SK-N-SH (cell line): Measurements from ENCODE around the gene RPAP3. TPM values are rescaled to one million over a fixed set of nuclear protein-coding genes. Genes with fewer than 3 reads are reported as not detected.

Source experiments
- CTCF ChIA-PET: fragments of 300-600, 350-600 bp; formaldehyde crosslinking; extraction: SDS; loops from one replicate; lab custom pipeline; 2021; lab: Yijun Ruan, JAX
- POLR2A ChIA-PET: fragments of 350-600 bp; sonication (Branson Sonifier 250); formaldehyde crosslinking; extraction: SDS; loops from one replicate; lab custom pipeline; 2020; ENCODE audit warnings: antibody characterized with exemption, inconsistent platforms; lab: Yijun Ruan, JAX
- DNase-seq: peaks from one replicate; pipeline ENCODE4 v3.0.0; 2012
- H2AFZ ChIP-seq: fragments of 200-600 bp; sonication (generic); 2 replicates; pipeline ENCODE4 v1.8.1; 2016; ENCODE audit warnings: antibody characterized with exemption, mild to moderate bottlenecking, low read depth
- H3F3A ChIP-seq: fragments of 200-600 bp; sonication (generic); replicated peaks from 2 replicates; pipeline ENCODE3; 2016; ENCODE audit warnings: antibody characterized with exemption, mild to moderate bottlenecking; ENCODE audit not compliant: insufficient read depth
- H3K27ac ChIP-seq, 2 experiments: fragments of 200-500 bp in 1 of 2; fragments of 200-600 bp in 1 of 2; sonication (Bioruptor generic) in 1 of 2; sonication (generic), shearing (Covaris generic) in 1 of 2; 2 replicates each; pipeline versions ENCODE4 v1.5.1 to v1.6.1; 2014 to 2016; ENCODE audit warnings: low read depth in 2 of 2, inconsistent platforms in 1 of 2, low read length in 1 of 2, mild to moderate bottlenecking in 1 of 2, mixed read lengths in 1 of 2
- H3K27me3 ChIP-seq: fragments of 200-600 bp; sonication (generic), shearing (Covaris generic); 2 replicates; pipeline ENCODE4 v1.6.1; 2016; ENCODE audit warnings: mixed run types; ENCODE audit not compliant: insufficient read depth
- H3K36me3 ChIP-seq, 2 experiments: fragments of 200-500 bp in 1 of 2; fragments of 200-600 bp in 1 of 2; sonication (Bioruptor generic) in 1 of 2; sonication (generic) in 1 of 2; replicated peaks in 1 of 2; 2 replicates each; pipeline versions ENCODE3 to v1.5.1; 2014 to 2016; ENCODE audit warnings: low read length in 1 of 2, mild to moderate bottlenecking in 1 of 2; ENCODE audit not compliant: insufficient read depth in 2 of 2, control insufficient read depth in 1 of 2
- H3K4me1 ChIP-seq, 2 experiments: fragments of 200-500 bp in 1 of 2; fragments of 200-600 bp in 1 of 2; sonication (Bioruptor generic) in 1 of 2; sonication (generic), shearing (Covaris generic) in 1 of 2; 2 replicates each; pipeline versions ENCODE4 v1.5.1 to v1.6.1; 2014 to 2016; ENCODE audit warnings: low read depth in 1 of 2, low read length in 1 of 2, mixed run types in 1 of 2; ENCODE audit not compliant: insufficient read depth in 2 of 2, control insufficient read depth in 1 of 2
- H3K4me2 ChIP-seq: fragments of 200-600 bp; sonication (generic), shearing (Covaris generic); 2 replicates; pipeline ENCODE4 v1.6.1; 2017; ENCODE audit warnings: mixed run types
- H3K4me3 ChIP-seq, 2 experiments: fragments of 200-500 bp in 1 of 2; fragments of 200-600 bp in 1 of 2; sonication (Bioruptor generic) in 1 of 2; sonication (generic), shearing (Covaris generic) in 1 of 2; 2 replicates each; pipeline versions ENCODE4 v1.5.1 to v1.8.1; 2014 to 2016; ENCODE audit warnings: low read depth in 2 of 2, inconsistent platforms in 1 of 2, low read length in 1 of 2, mild to moderate bottlenecking in 1 of 2, mixed read lengths in 1 of 2, moderate library complexity in 1 of 2
- H3K79me2 ChIP-seq: fragments of 200-600 bp; sonication (generic); 2 replicates; pipeline ENCODE4 v1.8.1; 2017; ENCODE audit warnings: mild to moderate bottlenecking; ENCODE audit not compliant: insufficient read depth
- H3K9ac ChIP-seq: fragments of 200-600 bp; sonication (generic); 2 replicates; pipeline ENCODE4 v1.6.1; 2017; ENCODE audit warnings: mixed run types
- H3K9me2 ChIP-seq: fragments of 200-600 bp; sonication (generic); 2 replicates; pipeline ENCODE4 v1.6.1; 2017; ENCODE audit warnings: mixed run types
- H3K9me3 ChIP-seq: fragments of 200-600 bp; sonication (generic); 2 replicates; pipeline ENCODE4 v1.6.1; 2017; ENCODE audit warnings: mixed run types, mild to moderate bottlenecking, moderate library complexity
- H4K20me1 ChIP-seq: fragments of 200-600 bp; sonication (generic); 2 replicates; pipeline ENCODE4 v1.6.1; 2017; ENCODE audit warnings: mild to moderate bottlenecking, mixed run types; ENCODE audit not compliant: insufficient read depth
- EP300 ChIP-seq, 2 experiments: IDR thresholded peaks; 2 replicates each; pipeline versions ENCODE4 v1.4.0 to v1.6.1; 2012; ENCODE audit warnings: borderline replicate concordance in 1 of 2, low read depth in 1 of 2, low read length in 1 of 2
- EZH2phosphoT487 ChIP-seq: fragments of 200-600 bp; sonication (generic); IDR thresholded peaks from 2 replicates; pipeline ENCODE4 v1.6.1; 2017; ENCODE audit warnings: low read depth, mixed run types, mild to moderate bottlenecking, antibody characterized with exemption, moderate library complexity, borderline replicate concordance
- FOXJ3 ChIP-seq: sonication (generic); formaldehyde crosslinking; IDR thresholded peaks from 2 replicates; pipeline ENCODE4 v1.5.1; 2020; ENCODE audit warnings: mild to moderate bottlenecking, missing genetic modification reagents
- GATA2 ChIP-seq: sonication (generic); formaldehyde crosslinking; IDR thresholded peaks from 2 replicates; pipeline ENCODE4 v1.5.0; 2020; ENCODE audit warnings: mild to moderate bottlenecking, missing genetic modification reagents
- JUND ChIP-seq: IDR thresholded peaks from 2 replicates; pipeline ENCODE4 v1.4.0; 2012
- MAX ChIP-seq: IDR thresholded peaks from 2 replicates; pipeline ENCODE4 v1.4.0; 2012; ENCODE audit warnings: low read depth
- MXI1 ChIP-seq: IDR thresholded peaks from 2 replicates; pipeline ENCODE4 v1.6.1; 2012; ENCODE audit warnings: mild to moderate bottlenecking, low read depth, low read length, improper control_type of control experiment
- NFIC ChIP-seq: IDR thresholded peaks from 2 replicates; pipeline ENCODE4 v1.4.0; 2012; ENCODE audit warnings: borderline replicate concordance
- POLR2AphosphoS5 ChIP-seq: IDR thresholded peaks from 2 replicates; pipeline ENCODE4 v1.6.1; 2012; ENCODE audit warnings: low read depth, low read length
- RAD21 ChIP-seq: IDR thresholded peaks from 2 replicates; pipeline ENCODE4 v1.6.1; 2012; ENCODE audit warnings: mild to moderate bottlenecking, low read length
- RCOR1 ChIP-seq: fragments of 150-350 bp; IDR thresholded peaks from 2 replicates; pipeline ENCODE4 v1.6.1; 2017; ENCODE audit warnings: antibody characterized with exemption, low read length
- TCF12 ChIP-seq: IDR thresholded peaks from 2 replicates; pipeline ENCODE4 v1.4.0; 2012
- TEAD4 ChIP-seq: IDR thresholded peaks from 2 replicates; pipeline ENCODE4 v1.4.0; 2012; ENCODE audit warnings: mild to moderate bottlenecking, borderline replicate concordance; ENCODE audit not compliant: insufficient read depth
- USF1 ChIP-seq: IDR thresholded peaks from 2 replicates; pipeline ENCODE4 v1.4.0; 2012; ENCODE audit warnings: low read depth, borderline replicate concordance
- USF2 ChIP-seq: fragments of 150-350 bp; IDR thresholded peaks from 2 replicates; pipeline ENCODE4 v1.6.1; 2017; ENCODE audit warnings: antibody characterized with exemption, low read length, low read depth, borderline replicate concordance
- WGBS: methylation state at CpG from one replicate; pipeline ENCODE4 v1.1.6; 2017; ENCODE audit warnings: low lambda C conversion rate; 5-methylcytosine and 5-hydroxymethylcytosine counted together
- polyA plus RNA-seq, 3 experiments: library from polyadenylated mRNA; depleted of rRNA; stranded (reverse); fragments of >200 nt; gene quantifications; 2 replicates each; pipeline ENCODE4 v1.2.3, GENCODE V29; 2012
- TF ChIP-seq, protein P1 (sequence below): IDR thresholded peaks from 2 replicates; pipeline ENCODE4; 2012
- TF ChIP-seq, protein P2 (sequence below): fragments of 150-350 bp; IDR thresholded peaks from 2 replicates; pipeline ENCODE4 v1.6.1; 2016; ENCODE audit warnings: mild to moderate bottlenecking, low read depth, low read length
- TF ChIP-seq, protein P3 (sequence below): IDR thresholded peaks from 2 replicates; pipeline ENCODE4 v1.4.0; 2012; ENCODE audit warnings: low read depth, borderline replicate concordance
- TF ChIP-seq, protein P4 (sequence below): fragments of 200-600 bp; sonication (generic); IDR thresholded peaks from 2 replicates; pipeline ENCODE4 v1.6.1; 2017; ENCODE audit warnings: antibody characterized with exemption, mild to moderate bottlenecking, moderate library complexity

RPAP3 gene
- polyA plus RNA-seq, 1 of the 3 experiments (the other 2 are of a cell fraction), result 6.7 TPM

- TF ChIP-seq USF1, result no peak
- TF ChIP-seq USF2, result no peak
- no peak for TF ChIP-seq EP300 (IDR thresholded peaks at IDR 0.05; ENCODE audit: borderline replicate concordance in 1 of 2, low read depth in 1 of 2, low read length in 1 of 2)
Observed at GRCh38 chr12:47732504-47732903, 26.7 kb upstream of the RPAP3 start (continued).

DNA sequence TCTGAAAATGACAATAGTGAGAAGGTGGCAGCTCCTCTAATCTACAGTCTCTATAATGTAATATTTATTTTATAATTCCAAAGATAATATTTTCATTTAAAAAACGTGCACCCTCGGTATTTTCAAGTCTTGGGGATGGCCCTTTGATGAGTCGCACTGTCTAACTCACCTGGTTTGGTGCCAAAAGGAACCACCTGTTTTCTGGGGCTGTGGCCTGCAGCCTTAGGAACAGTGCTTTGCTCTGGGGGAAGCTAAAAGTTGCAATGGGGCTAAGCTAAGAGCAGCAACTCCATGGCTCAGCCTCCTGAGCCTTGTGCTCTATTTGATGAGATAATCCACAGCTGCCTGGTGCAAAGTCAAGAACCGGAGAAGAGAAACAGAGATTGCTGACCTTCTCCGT is 25.9 kb upstream of the RPAP3 start:
- Histone ChIP-seq H3K27me3 (no peaks in the 10 kb centered on the region), H3K4me3 (no peak overlapping the region), H3K9ac (no peak overlapping the region), H3K4me1 (peaks cover 0 to 39% of the 10 kb centered on the region in 2 experiments; a peak in 1 of 4 replicates), H3K27ac (no peak overlapping the region), H2AFZ (no peak overlapping the region), H4K20me1 (no peaks in the 10 kb centered on the region), H3K9me2 (no peaks in the 10 kb centered on the region), H3K9me3 (no peaks in the 10 kb centered on the region), H3K36me3 (no peaks in the 10 kb centered on the region), H3F3A (no peaks in the 10 kb centered on the region), H3K4me2 (no peak overlapping the region), H3K79me2 (no peaks in the 10 kb centered on the region)
- CTCF ChIA-PET, result interaction anchor here (3.3 to 43.0 kb wide), 5 partner anchors 11 to 106 kb away, joined by 14 to 1294 read pairs (median 298); partner anchors contain the start of genes RAPGEF3 and SLC48A1
- DNase-seq, result no peak
- 72% methylated on average over 5 of the region's 5 CpGs for WGBS
- TF ChIP-seq RCOR1 (no peak), NFIC (no peak), RAD21 (no peak), GATA2 (CRISPR knock-in tag) (no peak), FOXJ3 (CRISPR knock-in tag) (no peak), EZH2phosphoT487 (no peak), JUND (no peak), MAX (no peak), MXI1 (no peak), TEAD4 (no peak), TCF12 (no peak), POLR2AphosphoS5 (no peak)
- TF ChIP-seq, protein P1, sequence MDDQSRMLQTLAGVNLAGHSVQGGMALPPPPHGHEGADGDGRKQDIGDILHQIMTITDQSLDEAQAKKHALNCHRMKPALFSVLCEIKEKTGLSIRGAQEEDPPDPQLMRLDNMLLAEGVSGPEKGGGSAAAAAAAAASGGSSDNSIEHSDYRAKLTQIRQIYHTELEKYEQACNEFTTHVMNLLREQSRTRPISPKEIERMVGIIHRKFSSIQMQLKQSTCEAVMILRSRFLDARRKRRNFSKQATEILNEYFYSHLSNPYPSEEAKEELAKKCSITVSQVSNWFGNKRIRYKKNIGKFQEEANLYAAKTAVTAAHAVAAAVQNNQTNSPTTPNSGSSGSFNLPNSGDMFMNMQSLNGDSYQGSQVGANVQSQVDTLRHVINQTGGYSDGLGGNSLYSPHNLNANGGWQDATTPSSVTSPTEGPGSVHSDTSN, result no peak
- TF ChIP-seq, protein P2, sequence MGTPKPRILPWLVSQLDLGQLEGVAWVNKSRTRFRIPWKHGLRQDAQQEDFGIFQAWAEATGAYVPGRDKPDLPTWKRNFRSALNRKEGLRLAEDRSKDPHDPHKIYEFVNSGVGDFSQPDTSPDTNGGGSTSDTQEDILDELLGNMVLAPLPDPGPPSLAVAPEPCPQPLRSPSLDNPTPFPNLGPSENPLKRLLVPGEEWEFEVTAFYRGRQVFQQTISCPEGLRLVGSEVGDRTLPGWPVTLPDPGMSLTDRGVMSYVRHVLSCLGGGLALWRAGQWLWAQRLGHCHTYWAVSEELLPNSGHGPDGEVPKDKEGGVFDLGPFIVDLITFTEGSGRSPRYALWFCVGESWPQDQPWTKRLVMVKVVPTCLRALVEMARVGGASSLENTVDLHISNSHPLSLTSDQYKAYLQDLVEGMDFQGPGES, result no peak
- TF ChIP-seq, protein P3, sequence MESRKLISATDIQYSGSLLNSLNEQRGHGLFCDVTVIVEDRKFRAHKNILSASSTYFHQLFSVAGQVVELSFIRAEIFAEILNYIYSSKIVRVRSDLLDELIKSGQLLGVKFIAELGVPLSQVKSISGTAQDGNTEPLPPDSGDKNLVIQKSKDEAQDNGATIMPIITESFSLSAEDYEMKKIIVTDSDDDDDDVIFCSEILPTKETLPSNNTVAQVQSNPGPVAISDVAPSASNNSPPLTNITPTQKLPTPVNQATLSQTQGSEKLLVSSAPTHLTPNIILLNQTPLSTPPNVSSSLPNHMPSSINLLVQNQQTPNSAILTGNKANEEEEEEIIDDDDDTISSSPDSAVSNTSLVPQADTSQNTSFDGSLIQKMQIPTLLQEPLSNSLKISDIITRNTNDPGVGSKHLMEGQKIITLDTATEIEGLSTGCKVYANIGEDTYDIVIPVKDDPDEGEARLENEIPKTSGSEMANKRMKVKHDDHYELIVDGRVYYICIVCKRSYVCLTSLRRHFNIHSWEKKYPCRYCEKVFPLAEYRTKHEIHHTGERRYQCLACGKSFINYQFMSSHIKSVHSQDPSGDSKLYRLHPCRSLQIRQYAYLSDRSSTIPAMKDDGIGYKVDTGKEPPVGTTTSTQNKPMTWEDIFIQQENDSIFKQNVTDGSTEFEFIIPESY, result no peak
- TF ChIP-seq, protein P4, sequence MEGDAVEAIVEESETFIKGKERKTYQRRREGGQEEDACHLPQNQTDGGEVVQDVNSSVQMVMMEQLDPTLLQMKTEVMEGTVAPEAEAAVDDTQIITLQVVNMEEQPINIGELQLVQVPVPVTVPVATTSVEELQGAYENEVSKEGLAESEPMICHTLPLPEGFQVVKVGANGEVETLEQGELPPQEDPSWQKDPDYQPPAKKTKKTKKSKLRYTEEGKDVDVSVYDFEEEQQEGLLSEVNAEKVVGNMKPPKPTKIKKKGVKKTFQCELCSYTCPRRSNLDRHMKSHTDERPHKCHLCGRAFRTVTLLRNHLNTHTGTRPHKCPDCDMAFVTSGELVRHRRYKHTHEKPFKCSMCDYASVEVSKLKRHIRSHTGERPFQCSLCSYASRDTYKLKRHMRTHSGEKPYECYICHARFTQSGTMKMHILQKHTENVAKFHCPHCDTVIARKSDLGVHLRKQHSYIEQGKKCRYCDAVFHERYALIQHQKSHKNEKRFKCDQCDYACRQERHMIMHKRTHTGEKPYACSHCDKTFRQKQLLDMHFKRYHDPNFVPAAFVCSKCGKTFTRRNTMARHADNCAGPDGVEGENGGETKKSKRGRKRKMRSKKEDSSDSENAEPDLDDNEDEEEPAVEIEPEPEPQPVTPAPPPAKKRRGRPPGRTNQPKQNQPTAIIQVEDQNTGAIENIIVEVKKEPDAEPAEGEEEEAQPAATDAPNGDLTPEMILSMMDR, result no peak
- TF ChIP-seq, all 33 proteins: peak for 0
- POLR2A ChIA-PET, result no interaction called here
